HepG2 (cell line): ENCODE measurements around the gene NT5C3B. TPM values are rescaled to one million over a fixed set of nuclear protein-coding genes. Genes with fewer than 3 reads are reported as not detected.

Experiments
- CSRNP1 ChIP-seq: sonication (generic); formaldehyde crosslinking; IDR thresholded peaks from 2 replicates; pipeline ENCODE4 v1.8.1; 2023; ENCODE audit warnings: mild to moderate bottlenecking, missing genetic modification reagents
- CTCF ChIP-seq: sonication (generic); formaldehyde crosslinking; IDR thresholded peaks from 2 replicates; pipeline ENCODE4 v1.5.0; 2020; ENCODE audit warnings: mild to moderate bottlenecking, missing genetic modification reagents, moderate library complexity
- FOXO4 ChIP-seq: sonication (generic); formaldehyde crosslinking; conservative IDR thresholded peaks from 2 replicates; pipeline ENCODE4 v1.8.1; 2023; ENCODE audit warnings: missing genetic modification reagents
- HBP1 ChIP-seq: IDR thresholded peaks from 2 replicates; pipeline ENCODE4 v1.6.1; 2016; ENCODE audit warnings: low read depth, control low read depth
- KLF11 ChIP-seq: IDR thresholded peaks from 2 replicates; pipeline ENCODE4 v1.6.1; 2016; ENCODE audit warnings: missing compliant biosample characterization
- MEF2D ChIP-seq: sonication (generic); formaldehyde crosslinking; IDR thresholded peaks from 2 replicates; pipeline ENCODE4 v1.5.1; 2020; ENCODE audit warnings: mild to moderate bottlenecking, missing genetic modification reagents
- MYNN ChIP-seq: sonication (generic); formaldehyde crosslinking; IDR thresholded peaks from 2 replicates; pipeline ENCODE4 v1.4.0; 2020; ENCODE audit warnings: mild to moderate bottlenecking, low read depth, missing genetic modification reagents
- NFIB ChIP-seq: sonication (generic); formaldehyde crosslinking; IDR thresholded peaks from 2 replicates; pipeline ENCODE4 v1.9.0; 2021; ENCODE audit warnings: missing genetic modification reagents, mild to moderate bottlenecking, borderline replicate concordance
- NONO ChIP-seq, 2 experiments: fragments of 450-650 bp in 1 of 2; sonication (generic) in 1 of 2; formaldehyde crosslinking in 1 of 2; IDR thresholded peaks in 1 of 2; conservative IDR thresholded peaks in 1 of 2; 2 replicates each; pipeline versions ENCODE4 v1.6.1 to v1.8.0; 2017 to 2022; ENCODE audit warnings: mild to moderate bottlenecking in 1 of 2, missing genetic modification reagents in 1 of 2, moderate library complexity in 1 of 2
- PHF8 ChIP-seq: sonication (generic); formaldehyde crosslinking; IDR thresholded peaks from 2 replicates; pipeline ENCODE4 v1.5.0; 2020; ENCODE audit warnings: missing genetic modification reagents
- SMAD1 ChIP-seq: sonication (generic); formaldehyde crosslinking; IDR thresholded peaks from 2 replicates; pipeline ENCODE4 v1.4.0; 2020; ENCODE audit warnings: missing genetic modification reagents, low read depth, mild to moderate bottlenecking, borderline replicate concordance
- STAG1 ChIP-seq: sonication (generic); formaldehyde crosslinking; IDR thresholded peaks from 2 replicates; pipeline ENCODE4 v1.4.0; 2020; ENCODE audit warnings: missing genetic modification reagents
- TBL1XR1 ChIP-seq: fragments of 150-350 bp; IDR thresholded peaks from 2 replicates; pipeline ENCODE4 v1.6.1; 2014; ENCODE audit warnings: borderline replicate concordance, low read length; ENCODE audit not compliant: partially characterized antibody
- ZFYVE20 ChIP-seq: sonication (generic); formaldehyde crosslinking; IDR thresholded peaks from 2 replicates; pipeline ENCODE4 v1.8.0; 2023; ENCODE audit warnings: low read depth, mild to moderate bottlenecking, moderate library complexity, missing genetic modification reagents, borderline replicate concordance
- ZNF124 ChIP-seq: sonication (generic); formaldehyde crosslinking; IDR thresholded peaks from 2 replicates; pipeline ENCODE4 v1.4.0; 2020; ENCODE audit warnings: missing genetic modification reagents
- ZNF24 ChIP-seq: fragments of 450-650 bp; IDR thresholded peaks from 2 replicates; pipeline ENCODE4 v1.6.1; 2017; ENCODE audit warnings: antibody characterized with exemption, mild to moderate bottlenecking
- ZNF512 ChIP-seq: sonication (generic); formaldehyde crosslinking; IDR thresholded peaks from 2 replicates; pipeline ENCODE4 v1.4.0; 2020; ENCODE audit warnings: mild to moderate bottlenecking, missing genetic modification reagents
- ZNF562 ChIP-seq: sonication (generic); formaldehyde crosslinking; IDR thresholded peaks from 2 replicates; pipeline ENCODE4 v1.8.0; 2022; ENCODE audit warnings: missing genetic modification reagents, borderline replicate concordance
- ZNF563 ChIP-seq: sonication (generic); formaldehyde crosslinking; IDR thresholded peaks from 2 replicates; pipeline ENCODE4 v1.8.0; 2022; ENCODE audit warnings: mild to moderate bottlenecking, moderate library complexity, missing genetic modification reagents
- ZNF777 ChIP-seq: sonication (generic); formaldehyde crosslinking; IDR thresholded peaks from 2 replicates; pipeline ENCODE4 v1.4.0; 2020; ENCODE audit warnings: missing genetic modification reagents
- ZSCAN29 ChIP-seq: sonication (generic); formaldehyde crosslinking; conservative IDR thresholded peaks from 2 replicates; pipeline ENCODE4 v1.4.0; 2020; ENCODE audit warnings: mild to moderate bottlenecking, missing genetic modification reagents
- polyA plus RNA-seq, 8 experiments: library from polyadenylated mRNA; depleted of rRNA in 3 of 8; stranded (reverse) in 7 of 8; unstranded in 1 of 8; fragments of >200 nt; fragmentation: Illumina TruSeq in 4 of 8; extraction: Trizol in 4 of 8; gene quantifications; 2 replicates each; pipeline versions ENCODE4 v1.2.1 to v1.2.3, GENCODE V29; 2011 to 2016; ENCODE audit warnings: low read depth in 4 of 8, missing spikeins in 1 of 8, mixed read lengths in 1 of 8; ENCODE audit not compliant: insufficient read depth in 1 of 8
- total RNA-seq, 5 experiments: library from RNA; depleted of rRNA; stranded (reverse); fragments of >200 nt; fragmentation: Illumina TruSeq; extraction: Trizol; gene quantifications; 2 replicates each; pipeline ENCODE4 v1.2.3, GENCODE V29; 2016; ENCODE audit warnings: low read depth in 1 of 5

Gene NT5C3B
- total and polyA plus RNA-seq, 2 of the 13 experiments (the other 11 are each of a cell fraction or from before 2014, with no cell fraction given), result 104 to 126 TPM

GRCh38 chr17:41800601-41801373, 35.2 kb downstream of the NT5C3B start (continued):
- TF ChIP-seq KLF11 (no peak), ZNF563 (peak; percentile 65; the same call in 1 of the 2 replicates), ZNF777 (CRISPR knock-in tag) (peak; percentile 43; the same call in 1 of the 2 replicates), ZFYVE20 (CRISPR knock-in tag) (no peak), CSRNP1 (peak; percentile 47; the same call in 1 of the 2 replicates), ZNF512 (CRISPR knock-in tag) (no peak), ZNF124 (CRISPR knock-in tag) (0 out of 2 replicates have a peak, but pooled peaks have one; percentile 33), STAG1 (CRISPR knock-in tag) (peak; percentile 2; the same call in 1 of the 2 replicates), PHF8 (CRISPR knock-in tag) (0 out of 2 replicates have a peak, but pooled peaks have one; percentile 2), HBP1 (CRISPR knock-in tag) (no peak; the same call in none of the 2 replicates), ZNF24 (no peak), SMAD1 (CRISPR knock-in tag) (peak; percentile 40; the same call in 1 of the 2 replicates), CTCF (CRISPR knock-in tag) (no peak), ZSCAN29 (CRISPR knock-in tag) (no peak), NFIB (CRISPR knock-in tag) (no peak), MYNN (0 out of 2 replicates have a peak, but pooled peaks have one; percentile 20), MEF2D (CRISPR knock-in tag) (peak; percentile 72; the same call in 1 of the 2 replicates), NONO (IDR thresholded peaks at IDR 0.05) (no peak), NONO (CRISPR knock-in tag; conservative IDR thresholded peaks at IDR 0.05) (peak; percentile 70; the same call in 1 of the 2 replicates), ZNF562 (CRISPR knock-in tag) (no peak), TBL1XR1 (no peak), FOXO4 (no peak)
